Right lobe of liver (tissue), 4 donors: ENCODE data around the gene UTP4.
"Not testable (repeated sequence)": the region's sequence is repeated elsewhere in the genome, so short reads cannot be mapped to it uniquely, and the experiment has no call there.

Experiments used
- CTCF ChIP-seq, 4 donors: fragments of 200-600 bp in 3 of 4; fragments of 450-650 bp in 1 of 4; IDR thresholded peaks; one replicate each; pipeline versions ENCODE4 v1.5.1 to v1.8.0; 2016 to 2022; ENCODE audit warnings: antibody characterized with exemption in 4 of 4, mild to moderate bottlenecking in 2 of 4
- POLR2A ChIP-seq: fragments of 450-650 bp; IDR thresholded peaks from one replicate; pipeline ENCODE4 v1.6.1; 2017; ENCODE audit warnings: antibody characterized with exemption, mild to moderate bottlenecking
- donor health status: DM: no; HTN: no; CAD: no.
- donor health status: DM: no; HTN: no; CAD: no.
- donor health status: DM: no; HTN: yes; CAD: no.

- not testable (repeated sequence) for TF ChIP-seq CTCF (IDR thresholded peaks at IDR 0.05); POLR2A
These were observed 7.0 kb downstream of the UTP4 start for GRCh38 chr16:69139464-69139863.
